GM12801 (cell line): Measurements from ENCODE around the gene KRTAP5-1.

Experiments used
- TF ChIP-seq, protein P1 (sequence below): IDR thresholded peaks from one replicate; pipeline ENCODE4 v1.5.1; 2011; ENCODE audit warnings: control low read depth; ENCODE audit not compliant: insufficient read length; ENCODE audit errors: extremely low read depth

KRTAP5-1 gene

DNA sequence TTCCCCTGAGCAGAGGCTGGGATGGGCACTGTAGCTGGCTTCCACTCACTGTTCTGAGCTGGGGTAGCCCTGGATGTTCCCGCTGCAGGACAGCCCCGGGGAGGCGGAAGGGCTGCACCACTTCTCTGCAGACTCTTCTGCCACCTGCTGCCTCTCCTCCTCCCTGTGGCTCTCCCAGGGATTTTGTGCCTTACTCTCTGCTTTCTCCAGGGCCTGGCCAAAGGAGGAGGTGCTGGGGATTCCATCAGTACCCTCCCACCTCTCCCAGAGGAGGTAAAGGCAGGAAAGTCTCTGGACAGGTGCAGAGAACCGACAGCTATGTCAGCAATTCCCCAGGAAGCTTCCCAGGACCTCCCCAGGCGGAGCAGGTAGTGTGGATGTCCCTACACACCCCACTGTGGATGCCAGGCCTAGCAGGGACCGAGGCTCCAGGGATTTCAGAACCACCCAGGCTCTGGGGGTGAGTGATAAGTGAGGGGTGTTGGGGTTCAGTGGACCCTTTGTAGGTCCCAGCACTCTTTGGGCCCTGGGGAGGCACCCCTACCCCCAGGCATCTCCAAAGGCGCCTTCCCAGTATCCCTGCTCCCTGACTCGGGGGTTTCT is 24.3 kb downstream of the KRTAP5-1 start:
- TF ChIP-seq, protein P1, sequence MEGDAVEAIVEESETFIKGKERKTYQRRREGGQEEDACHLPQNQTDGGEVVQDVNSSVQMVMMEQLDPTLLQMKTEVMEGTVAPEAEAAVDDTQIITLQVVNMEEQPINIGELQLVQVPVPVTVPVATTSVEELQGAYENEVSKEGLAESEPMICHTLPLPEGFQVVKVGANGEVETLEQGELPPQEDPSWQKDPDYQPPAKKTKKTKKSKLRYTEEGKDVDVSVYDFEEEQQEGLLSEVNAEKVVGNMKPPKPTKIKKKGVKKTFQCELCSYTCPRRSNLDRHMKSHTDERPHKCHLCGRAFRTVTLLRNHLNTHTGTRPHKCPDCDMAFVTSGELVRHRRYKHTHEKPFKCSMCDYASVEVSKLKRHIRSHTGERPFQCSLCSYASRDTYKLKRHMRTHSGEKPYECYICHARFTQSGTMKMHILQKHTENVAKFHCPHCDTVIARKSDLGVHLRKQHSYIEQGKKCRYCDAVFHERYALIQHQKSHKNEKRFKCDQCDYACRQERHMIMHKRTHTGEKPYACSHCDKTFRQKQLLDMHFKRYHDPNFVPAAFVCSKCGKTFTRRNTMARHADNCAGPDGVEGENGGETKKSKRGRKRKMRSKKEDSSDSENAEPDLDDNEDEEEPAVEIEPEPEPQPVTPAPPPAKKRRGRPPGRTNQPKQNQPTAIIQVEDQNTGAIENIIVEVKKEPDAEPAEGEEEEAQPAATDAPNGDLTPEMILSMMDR = no peak

DNA sequence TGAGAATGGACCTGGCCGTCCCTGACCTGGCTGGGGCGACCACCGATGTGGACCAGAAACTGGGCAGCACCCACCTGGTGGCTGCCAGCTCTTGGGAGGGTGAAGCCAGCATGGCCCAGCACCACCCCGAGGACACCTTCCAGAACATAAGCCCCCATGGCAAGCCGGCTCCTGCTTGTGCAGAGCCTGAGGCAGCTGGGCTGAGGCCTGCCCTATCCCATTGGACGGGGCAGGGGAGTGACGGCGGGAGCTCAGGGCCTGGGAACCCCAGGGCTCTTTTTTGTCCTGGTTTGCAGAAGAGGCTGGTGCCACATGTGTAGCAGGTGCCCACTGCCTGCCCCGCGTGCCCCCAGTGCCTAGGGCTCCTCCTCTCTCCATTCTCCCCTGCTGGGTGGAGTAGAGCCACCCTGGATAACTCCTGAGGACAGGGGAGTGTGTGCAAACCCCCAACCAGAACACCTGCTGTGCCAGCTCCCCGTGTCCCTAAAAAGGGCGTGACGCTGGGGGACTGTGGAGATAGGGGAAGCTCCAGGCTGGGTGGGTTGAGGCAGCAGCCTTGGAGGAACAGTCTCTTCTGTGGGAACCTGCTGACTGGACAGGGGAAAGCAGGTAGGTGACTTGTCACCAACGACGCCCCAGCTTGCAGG is 25.0 kb downstream of the KRTAP5-1 start:
- TF ChIP-seq, protein P1 = no peak

DNA sequence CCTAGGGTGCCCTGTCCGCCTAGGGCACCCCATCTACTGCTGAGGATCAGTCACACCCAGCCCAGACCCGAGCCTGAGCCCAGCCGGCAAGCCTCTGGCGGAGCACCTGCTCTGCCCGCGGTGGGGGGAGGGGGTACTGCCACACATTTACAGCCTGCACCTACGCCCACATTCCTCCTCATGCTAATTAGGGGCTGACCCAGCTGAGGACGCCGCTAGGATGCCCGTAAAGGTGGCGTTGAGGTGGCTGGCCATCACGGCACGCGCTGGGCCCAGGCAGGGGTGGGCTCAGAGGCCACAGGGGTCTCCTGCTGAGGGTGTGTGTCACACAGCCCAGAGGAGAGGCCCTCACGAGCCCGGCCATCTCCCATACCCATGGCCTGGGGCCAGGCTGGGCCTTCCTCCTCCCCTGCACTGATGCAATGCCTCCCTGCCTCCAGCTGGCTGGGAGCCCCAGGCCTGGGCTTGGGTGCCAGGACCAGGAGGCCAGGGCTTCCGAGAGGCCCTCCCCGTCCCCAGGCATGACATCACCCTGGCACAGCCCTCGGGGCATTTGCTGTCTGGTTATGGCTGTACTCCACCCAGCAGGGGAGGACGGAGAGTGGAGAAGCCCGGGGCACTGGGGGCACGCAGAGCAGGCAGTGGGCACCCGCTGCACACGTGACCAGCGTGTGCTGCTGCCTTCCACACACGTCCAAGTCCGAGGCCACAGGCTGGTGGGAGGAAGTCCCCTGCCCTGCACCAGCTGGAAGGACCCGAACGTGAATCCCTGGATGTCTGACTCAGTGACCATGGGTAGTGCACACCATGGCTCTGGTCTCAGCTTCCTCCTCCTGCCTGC is 25.8 kb downstream of the KRTAP5-1 start:
- TF ChIP-seq, protein P1 = no peak

DNA sequence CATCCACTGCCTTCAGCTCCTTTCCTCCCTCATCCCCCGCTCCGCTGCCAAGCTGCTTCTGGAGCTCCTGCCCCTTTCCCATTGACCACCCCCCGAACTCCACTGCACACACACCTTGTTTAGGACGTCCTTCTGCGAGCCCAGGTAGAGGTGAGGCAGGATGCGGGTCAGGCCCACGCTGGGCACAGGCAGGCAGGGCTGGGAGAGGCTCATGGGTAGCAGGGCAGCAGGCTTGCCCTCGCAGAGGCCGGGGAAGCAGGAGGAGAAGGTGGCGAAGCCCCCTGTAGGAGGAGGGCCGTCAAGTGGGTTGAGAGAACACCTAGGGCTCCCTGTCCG is 26.3 kb downstream of the KRTAP5-1 start:
- TF ChIP-seq, protein P1 = no peak

DNA sequence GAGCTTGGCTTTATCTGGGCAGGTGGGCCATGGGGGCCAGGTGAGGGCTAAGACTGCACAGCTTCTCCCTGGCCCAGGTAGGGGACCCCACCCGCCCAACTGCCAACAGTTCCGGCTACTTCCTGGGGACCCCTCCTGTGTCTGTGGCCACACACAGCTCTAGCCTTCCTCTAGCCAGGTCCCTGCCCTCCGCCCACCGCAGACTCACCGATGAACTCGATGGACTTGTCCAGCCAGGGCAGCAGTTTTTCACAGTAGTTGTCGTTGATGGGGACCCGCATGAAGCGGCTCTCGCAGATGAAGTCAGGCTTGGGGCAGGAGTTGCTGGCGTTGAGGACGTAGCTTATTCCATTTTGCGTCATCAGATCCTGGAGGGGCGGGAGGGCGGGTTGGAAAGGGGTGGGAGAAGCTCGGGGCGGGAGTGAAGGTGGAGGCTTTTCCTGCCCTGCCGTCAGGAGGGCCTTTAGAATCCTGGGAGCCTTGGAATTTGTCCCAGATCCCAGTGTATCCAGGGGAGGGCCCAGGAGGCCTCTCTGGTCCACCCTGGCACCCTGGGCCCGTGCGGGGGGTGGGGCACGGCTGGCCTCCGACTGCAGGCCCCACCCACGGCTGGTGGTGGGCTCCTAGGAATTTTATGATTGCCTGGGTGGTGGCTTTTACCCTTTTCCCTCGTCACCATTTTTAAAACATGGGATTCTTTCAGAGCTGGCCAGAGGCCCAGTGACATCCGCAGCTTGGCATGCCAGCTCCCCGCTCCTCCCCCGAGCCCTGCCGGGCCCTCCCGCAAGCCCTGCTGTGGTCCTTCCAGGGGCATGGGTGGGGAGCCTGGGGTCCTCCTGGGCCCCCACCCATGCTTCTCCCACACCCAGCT is 26.9 kb downstream of the KRTAP5-1 start:
- TF ChIP-seq, protein P1 = no peak

DNA sequence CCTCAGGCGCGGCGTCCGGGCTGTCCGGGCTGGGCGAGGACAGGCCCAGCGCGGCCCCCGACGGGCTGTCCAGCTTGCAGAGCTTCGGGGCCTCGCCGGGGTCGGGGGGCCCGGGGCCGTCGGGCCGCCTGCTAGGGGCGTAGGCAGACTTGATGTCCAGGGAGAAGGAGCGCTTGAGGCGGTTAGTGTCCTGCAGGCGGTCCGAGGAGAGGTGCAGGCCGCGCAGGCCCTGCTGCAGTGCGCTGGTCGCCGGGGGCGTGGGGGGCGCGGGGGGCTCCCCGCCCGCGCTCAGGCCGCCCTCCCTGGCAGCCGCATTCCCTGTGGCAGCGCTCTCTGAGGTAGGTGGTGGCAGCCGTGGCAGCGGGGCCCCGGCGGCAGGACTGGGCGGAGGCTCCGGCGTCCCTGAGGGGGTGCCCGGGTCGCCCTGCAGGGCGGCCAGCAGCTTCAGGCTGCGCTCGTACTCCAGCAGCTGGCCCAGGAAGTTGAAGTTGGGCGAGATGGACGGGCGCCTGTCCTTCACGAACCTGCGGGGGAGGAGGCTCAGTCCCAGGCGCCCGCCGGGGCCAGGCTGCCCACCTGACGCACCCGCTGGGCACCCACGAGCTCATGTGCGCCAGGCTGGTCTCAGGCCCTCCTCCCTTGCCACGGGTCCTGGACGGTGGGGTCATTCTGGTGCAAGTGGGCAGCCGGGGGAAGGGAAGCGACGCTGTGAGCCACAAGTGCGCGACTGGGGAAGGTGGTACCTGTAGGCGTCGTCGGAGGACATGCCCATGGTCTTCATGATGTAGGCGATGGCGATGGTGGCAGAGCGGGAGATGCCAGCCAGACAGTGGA is 27.8 kb downstream of the KRTAP5-1 start:
- TF ChIP-seq, protein P1 = no peak
